Spleen (tissue), 11 donors: Measurements from ENCODE around the gene PDE6G. TPM values are rescaled to one million over a fixed set of nuclear protein-coding genes. Genes with fewer than 3 reads are reported as not detected.

Experiments used
- DNase-seq: peaks from one replicate; pipeline ENCODE4 v3.0.0-alpha.2; 2020
- H3K27ac ChIP-seq, 8 donors: fragments of 200-600 bp; sonication (generic) in 7 of 8; 1 replicate in 4 of 8; 2 replicates in 4 of 8; pipeline versions ENCODE4 v1.5.0 to v1.8.0; 2016 to 2021; ENCODE audit warnings: inconsistent platforms in 4 of 8, mild to moderate bottlenecking in 4 of 8, moderate library complexity in 1 of 8
- H3K27me3 ChIP-seq, 7 donors: fragments of 200-600 bp; sonication (generic) in 6 of 7; replicated peaks in 1 of 7; 1 replicate in 4 of 7; 2 replicates in 3 of 7; pipeline versions ENCODE4 v1.5.0 to v1.8.0; 2016 to 2021; ENCODE audit warnings: inconsistent platforms in 3 of 7, mild to moderate bottlenecking in 1 of 7
- H3K36me3 ChIP-seq, 6 donors: fragments of 200-600 bp; sonication (generic) in 5 of 6; 1 replicate in 4 of 6; 2 replicates in 2 of 6; pipeline versions ENCODE4 v1.5.0 to v1.8.0; 2016 to 2021; ENCODE audit warnings: inconsistent platforms in 2 of 6
- H3K4me1 ChIP-seq, 6 donors: fragments of 200-600 bp; sonication (generic) in 5 of 6; 1 replicate in 3 of 6; 2 replicates in 3 of 6; pipeline versions ENCODE4 v1.5.0 to v1.8.0; 2016 to 2021; ENCODE audit warnings: inconsistent platforms in 3 of 6
- H3K4me3 ChIP-seq, 8 donors: fragments of 200-600 bp; sonication (generic) in 7 of 8; 1 replicate in 4 of 8; 2 replicates in 4 of 8; pipeline versions ENCODE4 v1.5.0 to v1.8.0; 2016 to 2021; ENCODE audit warnings: inconsistent platforms in 4 of 8, mild to moderate bottlenecking in 4 of 8, moderate library complexity in 2 of 8
- H3K9me3 ChIP-seq, 8 donors: fragments of 200-600 bp; sonication (generic) in 7 of 8; 1 replicate in 4 of 8; 2 replicates in 4 of 8; pipeline versions ENCODE4 v1.5.0 to v1.8.0; 2016 to 2021; ENCODE audit warnings: inconsistent platforms in 4 of 8
- CTCF ChIP-seq, 11 experiments: fragments of 200-600 bp in 7 of 11; fragments of 450-650 bp in 4 of 11; sonication (generic) in 4 of 11; IDR thresholded peaks in 8 of 11; conservative IDR thresholded peaks in 3 of 11; 1 replicate in 7 of 11; 2 replicates in 4 of 11; pipeline versions ENCODE4 v1.4.0 to v1.8.0; 2016 to 2021; ENCODE audit warnings: antibody characterized with exemption in 11 of 11, inconsistent platforms in 4 of 11, mild to moderate bottlenecking in 1 of 11
- POLR2A ChIP-seq, 3 donors: fragments of 450-650 bp; IDR thresholded peaks; one replicate each; pipeline ENCODE4 v1.5.1; 2017; ENCODE audit warnings: antibody characterized with exemption in 3 of 3, mild to moderate bottlenecking in 1 of 3
- POLR2AphosphoS5 ChIP-seq, 3 donors: sonication (generic); formaldehyde crosslinking; IDR thresholded peaks; one replicate each; pipeline ENCODE4 v1.5.1; 2017; ENCODE audit warnings: antibody characterized with exemption in 3 of 3
- WGBS, 5 donors: extraction: QIAGEN DNeasy Blood & Tissue Kit in 3 of 5; methylation state at CpG; one replicate each; pipeline versions ENCODE4 v1.1.5 to v1.1.7; 2013 to 2018; 5-methylcytosine and 5-hydroxymethylcytosine counted together
- intact Hi-C: fragments of 100-400 bp; cut with DNase I; formaldehyde crosslinking; loops from one replicate; pipeline ENCODE4 v1.15.0; 2023; ENCODE audit warnings: low total_unique reads
- polyA plus RNA-seq, 3 donors: library from polyadenylated mRNA; stranded (reverse); fragments of 200-250 nt; gene quantifications; one replicate each; pipeline ENCODE4 v1.2.1, GENCODE V29; 2013
- total RNA-seq, 7 donors: library from RNA; depleted of rRNA in 3 of 7; stranded (reverse); fragments of >200 nt in 3 of 7; fragmentation: NEBNext Ultra II Directional in 4 of 7; extraction: Animal tissue kit (Norgen Biotek cat#: 25700) in 4 of 7; gene quantifications; one replicate each; pipeline versions ENCODE4 v1.1.0 to v1.2.1, GENCODE V29; 2016 to 2021
- donor health status: healthy with polysubstance abuse.
- donor health status: DM: no; HTN: no; CAD: no; lungs with moderate emphysema.
- donor health status: DM: no; HTN: no; CAD: no.
- donor health status: Bipolar disorder and iron deficiency.
- donor health status: healthy.
- donor health status: DM: no; HTN: no; CAD: no.
- donor health status: DM: yes; HTN: yes; CAD: no.

PDE6G gene
- total and polyA plus RNA-seq, 10 donors = 6.7 to 27.0 (median 19.4) TPM

- no peak for DNase-seq
Observed at GRCh38 chr17:81616877-81617276, 39.5 kb downstream of the PDE6G start.

GRCh38 chr17:81615401-81615930 lies 40.9 kb downstream of the PDE6G start:
- intact Hi-C loops = no loop called here
- H3K4me1 ChIP-seq = peaks cover 4 to 42% (median 22%) of the 10 kb centered on the region in 6 donors

More at GRCh38 chr17:81616877-81617276, 39.5 kb downstream of the PDE6G start:
- H3K27ac ChIP-seq = no peak overlapping the region
- H3K9me3 ChIP-seq = no peaks in the 10 kb centered on the region
- peaks cover 8 to 55% (median 34%) of the 10 kb centered on the region in 6 donors for H3K4me1 ChIP-seq
- intact Hi-C loops = no loop called here
- no peak overlapping the region for H3K4me3 ChIP-seq
- WGBS, 5 donors = 41 to 67% (median 64%) methylated on average over 6 to 7 of the region's 7 CpGs
- H3K36me3 ChIP-seq = peaks cover 0 to 100% (median 62%) of the 10 kb centered on the region in 6 donors
- no peaks in the 10 kb centered on the region for H3K27me3 ChIP-seq
- TF ChIP-seq POLR2A (IDR thresholded peaks at IDR 0.05) (no peak), CTCF (IDR thresholded peaks at IDR 0.05 in 8 of 11, conservative IDR thresholded peaks at IDR 0.05 in 3 of 11) (no peak), POLR2AphosphoS5 (IDR thresholded peaks at IDR 0.05) (no peak)

GRCh38 chr17:81612172-81612970 lies 44.0 kb downstream of the PDE6G start:
- TF ChIP-seq POLR2A (IDR thresholded peaks at IDR 0.05) (no peak), POLR2AphosphoS5 (IDR thresholded peaks at IDR 0.05) (no peak), CTCF (IDR thresholded peaks at IDR 0.05 in 8 of 11, conservative IDR thresholded peaks at IDR 0.05 in 3 of 11) (no peak)
- no peaks in the 10 kb centered on the region for H3K9me3 ChIP-seq
- 86 to 90% (median 90%) methylated on average over 16 of the region's 16 CpGs for WGBS, 5 donors
- DNase-seq = no peak
- H3K27me3 ChIP-seq = no peaks in the 10 kb centered on the region
- intact Hi-C loops = no loop called here
- H3K4me3 ChIP-seq = no peak overlapping the region
- H3K27ac ChIP-seq = no peak overlapping the region
- H3K4me1 ChIP-seq = peaks cover 4 to 58% (median 25%) of the 10 kb centered on the region in 6 donors
- H3K36me3 ChIP-seq = peaks cover 0 to 98% (median 69%) of the 10 kb centered on the region in 6 donors

More at GRCh38 chr17:81615401-81615930, 40.9 kb downstream of the PDE6G start:
- DNase-seq = no peak
- peaks cover 0 to 98% (median 54%) of the 10 kb centered on the region in 6 donors for H3K36me3 ChIP-seq
- no peaks in the 10 kb centered on the region for H3K9me3 ChIP-seq
- TF ChIP-seq POLR2AphosphoS5 (IDR thresholded peaks at IDR 0.05) (no peak), POLR2A (IDR thresholded peaks at IDR 0.05) (no peak), CTCF (IDR thresholded peaks at IDR 0.05 in 8 of 11, conservative IDR thresholded peaks at IDR 0.05 in 3 of 11) (no peak)
- H3K27ac ChIP-seq = peak overlapping the region in 2 of 8 donors; percentile 58 to 60
- H3K27me3 ChIP-seq = no peaks in the 10 kb centered on the region
- 85 to 96% (median 90%) methylated on average over 4 of the region's 4 CpGs for WGBS, 5 donors
- H3K4me3 ChIP-seq = no peak overlapping the region
